HG03354 (cell line): ENCODE measurements around the gene NUTF2.
"Not testable (repeated sequence)": the region's sequence is repeated elsewhere in the genome, so short reads cannot be mapped to it uniquely, and the experiment has no call there.

Experiments
- ATAC-seq: cut with Tn5 transposase; IDR thresholded peaks from one replicate; pipeline ENCODE4 v1.9.1; 2021; ENCODE audit warnings: mild to moderate bottlenecking; ENCODE audit not compliant: unreplicated experiment, poor library complexity, severe bottlenecking

Gene NUTF2

GRCh38 chr16:67914758-67915495 lies 68.2 kb downstream of the NUTF2 start:
- no peak for ATAC-seq

- not testable (repeated sequence) for ATAC-seq
Observed at GRCh38 chr16:67915496-67915769, 68.7 kb downstream of the NUTF2 start.

GRCh38 chr16:67915831-67916723 lies 69.3 kb downstream of the NUTF2 start:
- no peak for ATAC-seq

GRCh38 chr16:67917140-67917851 lies 70.6 kb downstream of the NUTF2 start:
- no peak for ATAC-seq

GRCh38 chr16:67917852-67918236 lies 71.1 kb downstream of the NUTF2 start:
- no peak for ATAC-seq

- ATAC-seq, result no peak
Observed at GRCh38 chr16:67919622-67920221, 73.0 kb downstream of the NUTF2 start.
